RWPE2 (cell line): ENCODE measurements around the gene MYL5.
"Not testable (repeated sequence)": the region's sequence is repeated elsewhere in the genome, so short reads cannot be mapped to it uniquely, and the experiment has no call there.

Source experiments
- ATAC-seq: fragments of 200-7000 bp; cut with Tn5 transposase; 3 replicates; pipeline ENCODE4 v1.9.1; 2021; ENCODE audit warnings: low read depth
- DNase-seq: peaks from one replicate; pipeline ENCODE4 v3.0.0-alpha.2; 2020; ENCODE audit warnings: low spot score
- H3K27ac ChIP-seq: fragments of 450-650 bp; 2 replicates; pipeline ENCODE4 v1.5.1; 2017; ENCODE audit warnings: mild to moderate bottlenecking; ENCODE audit not compliant: poor library complexity, severe bottlenecking
- H3K27me3 ChIP-seq: fragments of 250-450 bp; sonication (Bioruptor Pico); 2 replicates; pipeline ENCODE4 v1.5.1; 2021; ENCODE audit warnings: mild to moderate bottlenecking, moderate library complexity; ENCODE audit not compliant: insufficient read depth, poor library complexity, severe bottlenecking
- H3K36me3 ChIP-seq: fragments of 250-450 bp; sonication (Bioruptor Pico); 2 replicates; pipeline ENCODE4 v1.5.1; 2020; ENCODE audit warnings: low read depth, mild to moderate bottlenecking, moderate library complexity
- H3K4me1 ChIP-seq: fragments of 250-450 bp; sonication (Bioruptor Pico); 2 replicates; pipeline ENCODE4 v1.5.1; 2021; ENCODE audit warnings: mild to moderate bottlenecking, moderate library complexity; ENCODE audit not compliant: insufficient read depth, poor library complexity, severe bottlenecking
- H3K4me3 ChIP-seq: fragments of 250-450 bp; sonication (Bioruptor Pico); 2 replicates; pipeline ENCODE4 v1.5.1; 2021; ENCODE audit warnings: mild to moderate bottlenecking, moderate library complexity; ENCODE audit not compliant: severe bottlenecking
- H3K9me3 ChIP-seq: fragments of 250-450 bp; sonication (Bioruptor Pico); 2 replicates; pipeline ENCODE4 v1.5.1; 2021; ENCODE audit warnings: mild to moderate bottlenecking, moderate library complexity; ENCODE audit not compliant: severe bottlenecking
- TF ChIP-seq, protein P1 (sequence below): fragments of 450-650 bp; IDR thresholded peaks from one replicate; pipeline ENCODE4 v1.5.1; 2017; ENCODE audit warnings: mild to moderate bottlenecking, moderate library complexity; ENCODE audit not compliant: poor library complexity, severe bottlenecking

The MYL5 gene

DNA sequence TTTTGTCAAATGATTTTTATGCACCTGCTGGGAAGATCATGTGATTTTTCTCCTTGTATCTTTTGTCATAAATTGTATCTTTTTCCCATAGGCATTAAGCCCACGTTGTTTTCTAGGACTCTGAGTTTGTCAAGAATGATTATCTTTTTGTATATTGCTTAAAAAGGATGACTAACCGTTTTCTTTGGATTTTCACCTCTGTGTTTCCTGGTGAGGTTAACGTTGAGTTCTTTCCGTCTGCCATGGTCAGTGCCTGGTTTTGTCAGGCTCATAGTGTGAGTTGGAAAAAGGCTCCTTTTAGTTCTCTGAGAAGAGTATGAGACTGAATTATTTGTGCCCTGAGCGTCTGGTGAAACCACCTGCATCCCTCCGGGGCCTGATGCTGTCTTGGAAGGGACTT is 53.2 kb downstream of the MYL5 start:
- TF ChIP-seq, protein P1, sequence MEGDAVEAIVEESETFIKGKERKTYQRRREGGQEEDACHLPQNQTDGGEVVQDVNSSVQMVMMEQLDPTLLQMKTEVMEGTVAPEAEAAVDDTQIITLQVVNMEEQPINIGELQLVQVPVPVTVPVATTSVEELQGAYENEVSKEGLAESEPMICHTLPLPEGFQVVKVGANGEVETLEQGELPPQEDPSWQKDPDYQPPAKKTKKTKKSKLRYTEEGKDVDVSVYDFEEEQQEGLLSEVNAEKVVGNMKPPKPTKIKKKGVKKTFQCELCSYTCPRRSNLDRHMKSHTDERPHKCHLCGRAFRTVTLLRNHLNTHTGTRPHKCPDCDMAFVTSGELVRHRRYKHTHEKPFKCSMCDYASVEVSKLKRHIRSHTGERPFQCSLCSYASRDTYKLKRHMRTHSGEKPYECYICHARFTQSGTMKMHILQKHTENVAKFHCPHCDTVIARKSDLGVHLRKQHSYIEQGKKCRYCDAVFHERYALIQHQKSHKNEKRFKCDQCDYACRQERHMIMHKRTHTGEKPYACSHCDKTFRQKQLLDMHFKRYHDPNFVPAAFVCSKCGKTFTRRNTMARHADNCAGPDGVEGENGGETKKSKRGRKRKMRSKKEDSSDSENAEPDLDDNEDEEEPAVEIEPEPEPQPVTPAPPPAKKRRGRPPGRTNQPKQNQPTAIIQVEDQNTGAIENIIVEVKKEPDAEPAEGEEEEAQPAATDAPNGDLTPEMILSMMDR = no peak
- no peaks in the 10 kb centered on the region for H3K4me1 ChIP-seq
- ATAC-seq (no peak), DNase-seq (no peak)
- peaks cover 12% of the 10 kb centered on the region for H3K36me3 ChIP-seq
- H3K4me3 ChIP-seq = no peak overlapping the region
- H3K9me3 ChIP-seq = no peaks in the 10 kb centered on the region
- H3K27me3 ChIP-seq = no peaks in the 10 kb centered on the region
- H3K27ac ChIP-seq = no peak overlapping the region

DNA sequence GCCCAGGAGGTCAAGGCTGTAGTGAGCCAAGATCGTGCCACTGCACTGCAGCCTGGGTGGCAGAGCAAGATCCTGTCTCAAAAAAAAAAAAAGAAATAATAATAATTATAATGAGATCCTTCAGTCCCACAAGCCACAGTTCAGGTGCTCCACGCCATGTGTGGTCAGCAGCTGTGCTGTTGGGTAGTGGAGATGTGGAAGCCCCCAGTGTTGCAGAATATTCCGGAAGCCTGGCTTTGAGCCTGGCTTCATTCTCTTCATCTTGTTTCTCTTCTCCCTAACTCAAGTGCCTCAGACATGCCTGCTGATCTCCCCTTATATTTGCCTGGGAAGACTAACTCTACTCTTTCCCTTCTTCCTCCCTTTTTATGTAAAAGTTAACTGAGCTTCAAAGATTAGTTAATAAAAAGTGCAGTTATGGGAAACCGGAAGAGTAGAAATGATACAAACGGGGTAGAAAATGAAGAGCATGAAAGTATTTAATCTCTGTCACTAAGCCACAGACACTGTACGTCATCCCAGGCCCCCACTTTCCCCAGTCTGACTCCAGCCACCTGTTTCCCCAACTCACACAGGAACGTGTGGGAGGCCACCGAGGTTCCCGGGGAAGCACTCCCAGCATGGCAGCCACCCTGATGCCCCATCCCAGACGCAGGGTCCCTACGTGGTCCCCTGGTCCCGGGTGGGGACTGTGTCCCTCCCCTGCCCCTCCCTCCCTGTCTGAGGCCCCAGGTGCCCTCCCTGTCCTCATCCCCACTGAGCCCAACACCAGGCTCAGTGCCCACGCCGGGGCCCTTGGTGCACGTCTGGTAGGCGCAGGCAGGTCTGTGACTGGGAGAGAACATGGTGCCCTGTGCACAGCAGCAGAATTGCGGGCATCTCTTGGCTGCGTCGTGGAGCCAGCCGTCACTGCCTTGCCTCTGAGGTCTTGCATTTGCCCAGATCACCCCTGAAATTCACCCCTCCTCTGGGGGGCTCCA is 55.3 kb downstream of the MYL5 start:
- Histone ChIP-seq H3K4me1 (no peaks in the 10 kb centered on the region), H3K27ac (no peak overlapping the region), H3K27me3 (no peaks in the 10 kb centered on the region), H3K4me3 (no peak overlapping the region), H3K36me3 (peaks cover 27% of the 10 kb centered on the region), H3K9me3 (no peaks in the 10 kb centered on the region)
- DNase-seq (no peak), ATAC-seq (no peak)
- TF ChIP-seq, protein P1 = no peak

GRCh38 chr4:730511-730910 is 56.2 kb downstream of the MYL5 start:
- ATAC-seq = no peak
- no peaks in the 10 kb centered on the region for H3K27me3 ChIP-seq
- H3K4me3 ChIP-seq = no peak overlapping the region
- H3K9me3 ChIP-seq = no peaks in the 10 kb centered on the region
- no peaks in the 10 kb centered on the region for H3K4me1 ChIP-seq
- no peak for DNase-seq
- TF ChIP-seq, protein P1 = no peak
- no peak overlapping the region for H3K27ac ChIP-seq
- H3K36me3 ChIP-seq = peaks cover 36% of the 10 kb centered on the region

GRCh38 chr4:730946-731904 is 56.9 kb downstream of the MYL5 start:
- not testable (repeated sequence) for H3K27ac ChIP-seq, H3K27me3 ChIP-seq, H3K9me3 ChIP-seq, ATAC-seq, H3K4me1 ChIP-seq, DNase-seq, H3K4me3 ChIP-seq
- peaks cover 42% of the 10 kb centered on the region for H3K36me3 ChIP-seq
